Stomach (tissue), 4 donors: ENCODE data around the gene HOXB6.

Experiments used
- CTCF ChIP-seq, 7 experiments: fragments of 450-650 bp in 4 of 7; fragments of 200-600 bp in 3 of 7; sonication (generic) in 3 of 7; IDR thresholded peaks; one replicate each; pipeline ENCODE4 v1.5.1; 2016 to 2019; ENCODE audit warnings: antibody characterized with exemption in 7 of 7, control low read depth in 2 of 7, mild to moderate bottlenecking in 1 of 7
- POLR2AphosphoS5 ChIP-seq, 3 donors: sonication (generic); formaldehyde crosslinking; IDR thresholded peaks; one replicate each; pipeline ENCODE4 v1.6.1; 2016; ENCODE audit warnings: antibody characterized with exemption in 3 of 3

- TF ChIP-seq CTCF (IDR thresholded peaks at IDR 0.05) (no peak), POLR2AphosphoS5 (IDR thresholded peaks at IDR 0.05) (peak in 2 of 3 donors; percentile 35 to 52)
Measured at GRCh38 chr17:48579760-48580554, 24.8 kb downstream of the HOXB6 start.
